Measurements from ENCODE around the gene CHST13.
"Not testable (repeated sequence)": the region's sequence is repeated elsewhere in the genome, so short reads cannot be mapped to it uniquely, and the experiment has no call there.

The CHST13 gene

GRCh38 chr3:126525853-126526667 is 2.1 kb downstream of the CHST13 start:
- DNase-seq (no peak), ATAC-seq (no peak)

GRCh38 chr3:126526668-126527005 is 2.7 kb downstream of the CHST13 start:
- DNase-seq, result no peak
- no peak for ATAC-seq

- ATAC-seq, result no peak
- no peak for DNase-seq
These were observed 3.1 kb downstream of the CHST13 start for GRCh38 chr3:126527006-126527405.

GRCh38 chr3:126527455-126528211 is 3.7 kb downstream of the CHST13 start:
- DNase-seq (no peak), ATAC-seq (no peak)

- DNase-seq (no peak), ATAC-seq (no peak)
These were observed 4.5 kb downstream of the CHST13 start for GRCh38 chr3:126528419-126528799.

- DNase-seq (no peak), ATAC-seq (no peak)
These were observed 5.0 kb downstream of the CHST13 start for GRCh38 chr3:126528800-126529541.

GRCh38 chr3:126529585-126530170 is 5.7 kb downstream of the CHST13 start:
- ATAC-seq (no peak), DNase-seq (no peak)

- ATAC-seq (no peak), DNase-seq (no peak)
These were observed 6.5 kb downstream of the CHST13 start for GRCh38 chr3:126530171-126531050.

- ATAC-seq (no peak), DNase-seq (no peak)
These were observed 7.0 kb downstream of the CHST13 start for GRCh38 chr3:126531051-126531330.

- DNase-seq (no peak), ATAC-seq (no peak)
These were observed 9.6 kb downstream of the CHST13 start for GRCh38 chr3:126533506-126533905.

GRCh38 chr3:126534716-126535115 is 10.8 kb downstream of the CHST13 start:
- DNase-seq, ATAC-seq: not testable (repeated sequence)

- DNase-seq (no peak), ATAC-seq (no peak)
These were observed 11.7 kb downstream of the CHST13 start for GRCh38 chr3:126535636-126536035.

GRCh38 chr3:126536126-126536525 is 12.2 kb downstream of the CHST13 start:
- DNase-seq (no peak), ATAC-seq (no peak)

- no peak for ATAC-seq
These were observed 13.3 kb downstream of the CHST13 start for GRCh38 chr3:126537116-126537729.

GRCh38 chr3:126537730-126538281 is 13.9 kb downstream of the CHST13 start:
- DNase-seq (no peak), ATAC-seq (no peak)

More at GRCh38 chr3:126537116-126537729, 13.3 kb downstream of the CHST13 start:
- DNase-seq, result no peak

- DNase-seq (no peak), ATAC-seq (no peak)
These were observed 14.4 kb downstream of the CHST13 start for GRCh38 chr3:126538316-126538715.

- ATAC-seq (no peak), DNase-seq (no peak)
These were observed 15.0 kb downstream of the CHST13 start for GRCh38 chr3:126538966-126539365.

GRCh38 chr3:126539558-126540250 is 15.7 kb downstream of the CHST13 start:
- no peak for ATAC-seq

GRCh38 chr3:126540342-126540849 is 16.4 kb downstream of the CHST13 start:
- DNase-seq (no peak), ATAC-seq (no peak)

More at GRCh38 chr3:126539558-126540250, 15.7 kb downstream of the CHST13 start:
- DNase-seq, result no peak

All from stimulated activated naive CD8-positive, alpha-beta T cell treated with anti-CD3 and anti-CD28 coated beads, Interleukin-15, Interleukin-2, amounts not matched to agents 100 U/mL and 50 U/mL, for 24 hours (primary cell).